DND-41 (cell line): Measurements from ENCODE around the gene RPS24.

Experiments used
- ATAC-seq: fragments of 200-7000 bp; cut with Tn5 transposase; 3 replicates; pipeline ENCODE4 v1.9.1; 2021; ENCODE audit warnings: low read depth; ENCODE audit not compliant: insufficient read depth
- DNase-seq: peaks from one replicate; pipeline ENCODE4 v3.0.0-alpha.2; 2020
- H2AFZ ChIP-seq: 2 replicates; pipeline ENCODE4 v1.6.0; 2012; ENCODE audit warnings: low read depth, low read length
- H3K27ac ChIP-seq: 2 replicates; pipeline ENCODE4 v1.5.1; 2012; ENCODE audit warnings: low read length, inconsistent platforms
- H3K27me3 ChIP-seq: fragments of 200-600 bp; sonication (generic); 2 replicates; pipeline ENCODE4 v1.6.0; 2012; ENCODE audit warnings: low read length, mild to moderate bottlenecking, inconsistent platforms; ENCODE audit not compliant: insufficient read depth, poor library complexity
- H3K36me3 ChIP-seq: 2 replicates; pipeline ENCODE4 v1.5.1; 2012; ENCODE audit warnings: low read length, inconsistent platforms; ENCODE audit not compliant: insufficient read depth
- H3K4me1 ChIP-seq: 2 replicates; pipeline ENCODE4 v1.5.1; 2012; ENCODE audit warnings: mild to moderate bottlenecking, low read length; ENCODE audit not compliant: insufficient read depth
- H3K4me2 ChIP-seq: 2 replicates; pipeline ENCODE4 v1.6.0; 2012; ENCODE audit warnings: mild to moderate bottlenecking, moderate library complexity, low read length, inconsistent platforms; ENCODE audit not compliant: insufficient read depth
- H3K4me3 ChIP-seq, 2 experiments: fragments of 200-600 bp in 1 of 2; shearing (Covaris generic) in 1 of 2; 2 replicates each; pipeline ENCODE4 v1.5.1; 2012 to 2016; ENCODE audit warnings: inconsistent platforms in 2 of 2, low read length in 2 of 2, mild to moderate bottlenecking in 2 of 2, low read depth in 1 of 2, moderate library complexity in 1 of 2
- H3K79me2 ChIP-seq: 2 replicates; pipeline ENCODE4 v1.6.0; 2012; ENCODE audit warnings: low read length, inconsistent platforms; ENCODE audit not compliant: insufficient read depth
- H3K9ac ChIP-seq: 2 replicates; pipeline ENCODE4 v1.6.0; 2012; ENCODE audit warnings: low read depth, mild to moderate bottlenecking, inconsistent platforms, low read length, moderate library complexity
- H3K9me3 ChIP-seq: 2 replicates; pipeline ENCODE4 v1.5.1; 2012; ENCODE audit warnings: low read length, moderate library complexity, mild to moderate bottlenecking, inconsistent platforms; ENCODE audit not compliant: insufficient read depth, severe bottlenecking
- H4K20me1 ChIP-seq: 2 replicates; pipeline ENCODE4 v1.6.0; 2012; ENCODE audit warnings: low read length; ENCODE audit not compliant: insufficient read depth
- CTCF ChIP-seq: IDR thresholded peaks from 2 replicates; pipeline ENCODE4 v1.5.1; 2012; ENCODE audit warnings: borderline replicate concordance, low read length, moderate library complexity, mild to moderate bottlenecking; ENCODE audit not compliant: poor library complexity, severe bottlenecking; ENCODE audit errors: extremely low read depth
- EZH2 ChIP-seq: IDR thresholded peaks from 3 replicates; pipeline ENCODE4 v1.6.1; 2012; ENCODE audit warnings: borderline replicate concordance, low read depth, mild to moderate bottlenecking, moderate library complexity, low read length, inconsistent platforms; ENCODE audit not compliant: severe bottlenecking

RPS24 gene

GRCh38 chr10:78013564-78013963, 20.1 kb upstream of the RPS24 start:
- Histone ChIP-seq H3K4me3 (no peak overlapping the region), H3K9me3 (no peaks in the 10 kb centered on the region), H3K27ac (no peak overlapping the region), H3K27me3 (no peaks in the 10 kb centered on the region), H3K36me3 (peaks cover 92% of the 10 kb centered on the region), H3K4me1 (no peaks in the 10 kb centered on the region), H2AFZ (no peak overlapping the region), H3K4me2 (no peak overlapping the region), H4K20me1 (no peaks in the 10 kb centered on the region), H3K9ac (no peak overlapping the region), H3K79me2 (no peaks in the 10 kb centered on the region)
- no peak for DNase-seq
- TF ChIP-seq EZH2 (no peak), CTCF (no peak)
- ATAC-seq: no peak

DNA sequence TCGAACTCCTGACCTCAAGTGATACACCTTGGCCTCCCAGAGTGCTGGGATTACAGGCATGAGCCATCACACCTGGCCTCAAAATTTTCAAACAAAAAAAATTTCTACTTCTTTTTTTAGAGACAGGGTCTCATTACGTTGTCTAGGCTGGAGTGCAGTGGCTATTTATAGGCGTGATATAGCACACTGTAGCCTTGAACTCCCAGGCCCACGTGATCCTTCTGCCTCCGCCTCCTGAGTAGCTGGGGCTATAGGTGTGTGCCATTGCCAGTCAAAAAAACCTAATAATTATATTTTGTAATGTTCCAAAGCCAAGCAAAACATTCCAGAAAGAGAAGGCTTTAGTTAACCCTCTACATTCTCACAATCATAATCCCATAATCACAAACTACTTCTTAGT, 18.1 kb upstream of the RPS24 start:
- no peak overlapping the region for H3K27ac ChIP-seq
- H3K36me3 ChIP-seq: peaks cover 88% of the 10 kb centered on the region
- no peak for DNase-seq
- H3K4me2 ChIP-seq: no peak overlapping the region
- H3K79me2 ChIP-seq: no peaks in the 10 kb centered on the region
- H3K4me1 ChIP-seq: no peaks in the 10 kb centered on the region
- H3K9ac ChIP-seq: no peak overlapping the region
- no peaks in the 10 kb centered on the region for H4K20me1 ChIP-seq
- H3K27me3 ChIP-seq: no peaks in the 10 kb centered on the region
- no peak overlapping the region for H3K4me3 ChIP-seq
- no peaks in the 10 kb centered on the region for H3K9me3 ChIP-seq
- no peak for ATAC-seq
- H2AFZ ChIP-seq: no peak overlapping the region
- no peak for TF ChIP-seq CTCF
- no peak for TF ChIP-seq EZH2

GRCh38 chr10:78017856-78018255, 15.8 kb upstream of the RPS24 start:
- no peak overlapping the region for H3K27ac ChIP-seq
- H3K4me3 ChIP-seq: no peak overlapping the region
- no peaks in the 10 kb centered on the region for H4K20me1 ChIP-seq
- H3K27me3 ChIP-seq: no peaks in the 10 kb centered on the region
- H3K4me1 ChIP-seq: no peaks in the 10 kb centered on the region
- no peaks in the 10 kb centered on the region for H3K9me3 ChIP-seq
- ATAC-seq (no peak), DNase-seq (no peak)
- no peak for TF ChIP-seq CTCF
- no peak for TF ChIP-seq EZH2
- H3K36me3 ChIP-seq: peaks cover 87% of the 10 kb centered on the region
- no peak overlapping the region for H3K4me2 ChIP-seq
- no peak overlapping the region for H3K9ac ChIP-seq
- no peaks in the 10 kb centered on the region for H3K79me2 ChIP-seq
- no peak overlapping the region for H2AFZ ChIP-seq

- Histone ChIP-seq H3K4me2 (no peak overlapping the region), H3K27ac (no peak overlapping the region), H3K9ac (no peak overlapping the region), H3K79me2 (no peaks in the 10 kb centered on the region), H3K9me3 (no peaks in the 10 kb centered on the region), H2AFZ (no peak overlapping the region), H3K4me1 (no peaks in the 10 kb centered on the region), H3K36me3 (peaks cover 88% of the 10 kb centered on the region), H4K20me1 (no peaks in the 10 kb centered on the region), H3K27me3 (no peaks in the 10 kb centered on the region), H3K4me3 (no peak overlapping the region)
- DNase-seq (no peak), ATAC-seq (no peak)
- no peak for TF ChIP-seq EZH2
- TF ChIP-seq CTCF: no peak
Measured at GRCh38 chr10:78019264-78019663, 14.4 kb upstream of the RPS24 start.
